ENCODE measurements around the gene GBF1.

- TF ChIP-seq ZBTB33 (IDR thresholded peaks at IDR 0.05; ENCODE audit: borderline replicate concordance, low read depth) (no peak), REST (IDR thresholded peaks at IDR 0.05; ENCODE audit: low read depth, low read length) (no peak), CTCF (IDR thresholded peaks at IDR 0.05) (no peak), POLR2AphosphoS5 (IDR thresholded peaks at IDR 0.05; ENCODE audit: low read depth, low read length) (no peak), FOSL2 (IDR thresholded peaks at IDR 0.05; ENCODE audit: borderline replicate concordance, low read depth) (peak; percentile 28; the same call in 1 of the 2 replicates), NFIC (IDR thresholded peaks at IDR 0.05; ENCODE audit: borderline replicate concordance) (no peak), RFX5 (IDR thresholded peaks at IDR 0.05; ENCODE audit: low read length) (no peak), USF2 (IDR thresholded peaks at IDR 0.05; ENCODE audit: borderline replicate concordance, low read depth, low read length) (no peak)
Observed at GRCh38 chr10:102426803-102427287, 181.5 kb downstream of the GBF1 start.
